ENCODE results near the gene INSIG2.
A peak's percentile ranks its signal among the peaks of the same experiment; 100 is the strongest.

INSIG2 gene

GRCh38 chr2:118061135-118061955 is 26.9 kb upstream of the INSIG2 start:
- TF ChIP-seq CTCF (IDR thresholded peaks at IDR 0.05; ENCODE audit: extremely low read depth, missing control alignments): peak; percentile 37
- peak; percentile 41 for DNase-seq (ENCODE audit: low spot score)

- TF ChIP-seq CTCF (IDR thresholded peaks at IDR 0.05; ENCODE audit: extremely low read depth, missing control alignments): no peak
- no peak for DNase-seq (ENCODE audit: low spot score)
These were observed 26.2 kb upstream of the INSIG2 start for GRCh38 chr2:118062048-118062447.

- DNase-seq (ENCODE audit: low spot score): no peak
- TF ChIP-seq CTCF (IDR thresholded peaks at IDR 0.05; ENCODE audit: extremely low read depth, missing control alignments): no peak
These were observed 25.6 kb upstream of the INSIG2 start for GRCh38 chr2:118062669-118063068.

- TF ChIP-seq CTCF (IDR thresholded peaks at IDR 0.05; ENCODE audit: extremely low read depth, missing control alignments): no peak
- DNase-seq (ENCODE audit: low spot score): no peak
These were observed 23.1 kb upstream of the INSIG2 start for GRCh38 chr2:118065015-118065706.

GRCh38 chr2:118065921-118066511 is 22.3 kb upstream of the INSIG2 start:
- TF ChIP-seq CTCF (IDR thresholded peaks at IDR 0.05; ENCODE audit: extremely low read depth, missing control alignments): no peak
- DNase-seq (ENCODE audit: low spot score): no peak

- no peak for TF ChIP-seq CTCF (IDR thresholded peaks at IDR 0.05; ENCODE audit: extremely low read depth, missing control alignments)
- no peak for DNase-seq (ENCODE audit: low spot score)
These were observed 10.5 kb upstream of the INSIG2 start for GRCh38 chr2:118077636-118078247.

Data from GM20000 (cell line).